ENCODE results near the gene ATP6V0A4. TPM values are rescaled to one million over a fixed set of nuclear protein-coding genes. Genes with fewer than 3 reads are reported as not detected.

Gene ATP6V0A4
- total and polyA plus RNA-seq, 2 donors (not counting 1 experiment from before 2014, with no cell fraction given), result not detected

- no peak for DNase-seq (ENCODE audit: low read depth in 2 of 2)
- Histone ChIP-seq H3K36me3 (ENCODE audit: control insufficient read depth, insufficient read depth, low read length) (no peaks in the 10 kb centered on the region), H3K4me1 (ENCODE audit: control insufficient read depth, extremely low read depth, insufficient read depth, low read length) (no peaks in the 10 kb centered on the region), H3K4me2 (ENCODE audit: extremely low read depth, insufficient read depth, low read length) (no peak overlapping the region), H3K27ac (ENCODE audit: insufficient read depth, low read length) (no peak overlapping the region), H3K4me3 (replicated peaks in 1 of 4; ENCODE audit: control extremely low read depth in 1 of 4, insufficient read depth in 1 of 4, low read depth in 3 of 4, low read length in 4 of 4) (no peak overlapping the region), H4K20me1 (ENCODE audit: control insufficient read depth, extremely low read depth, insufficient read depth, low read length) (no peaks in the 10 kb centered on the region), H3K9me3 (ENCODE audit: control insufficient read depth, insufficient read depth, low read depth, low read length) (no peaks in the 10 kb centered on the region), H3K27me3 (ENCODE audit: control insufficient read depth, insufficient read depth, low read length) (no peaks in the 10 kb centered on the region), H3K9ac (ENCODE audit: insufficient read depth, low read length) (no peak overlapping the region), H3K79me2 (ENCODE audit: control insufficient read depth, insufficient read depth, low read length) (no peaks in the 10 kb centered on the region), H2AFZ (ENCODE audit: low read length) (no peak overlapping the region)
- TF ChIP-seq CTCF (conservative IDR thresholded peaks at IDR 0.05 in 1 of 2, IDR thresholded peaks at IDR 0.05 in 1 of 2; ENCODE audit: low read depth in 1 of 2, low read length in 2 of 2) (no peak), EZH2 (IDR thresholded peaks at IDR 0.05; ENCODE audit: low read length, missing control alignments) (no peak)
Observed at GRCh38 chr7:138669364-138669763, 128.6 kb downstream of the ATP6V0A4 start.

GRCh38 chr7:138668946-138669345, 129.1 kb downstream of the ATP6V0A4 start:
- Histone ChIP-seq H3K4me3 (replicated peaks in 1 of 4; ENCODE audit: control extremely low read depth in 1 of 4, insufficient read depth in 1 of 4, low read depth in 3 of 4, low read length in 4 of 4) (no peak overlapping the region), H3K9me3 (ENCODE audit: control insufficient read depth, insufficient read depth, low read depth, low read length) (no peaks in the 10 kb centered on the region), H3K4me1 (ENCODE audit: control insufficient read depth, extremely low read depth, insufficient read depth, low read length) (no peaks in the 10 kb centered on the region), H3K4me2 (ENCODE audit: extremely low read depth, insufficient read depth, low read length) (no peak overlapping the region), H3K36me3 (ENCODE audit: control insufficient read depth, insufficient read depth, low read length) (no peaks in the 10 kb centered on the region), H3K27ac (ENCODE audit: insufficient read depth, low read length) (no peak overlapping the region), H2AFZ (ENCODE audit: low read length) (no peak overlapping the region), H4K20me1 (ENCODE audit: control insufficient read depth, extremely low read depth, insufficient read depth, low read length) (no peaks in the 10 kb centered on the region), H3K27me3 (ENCODE audit: control insufficient read depth, insufficient read depth, low read length) (no peaks in the 10 kb centered on the region), H3K9ac (ENCODE audit: insufficient read depth, low read length) (no peak overlapping the region), H3K79me2 (ENCODE audit: control insufficient read depth, insufficient read depth, low read length) (no peaks in the 10 kb centered on the region)
- no peak for DNase-seq (ENCODE audit: low read depth in 2 of 2)
- TF ChIP-seq CTCF (conservative IDR thresholded peaks at IDR 0.05 in 1 of 2, IDR thresholded peaks at IDR 0.05 in 1 of 2; ENCODE audit: low read depth in 1 of 2, low read length in 2 of 2) (no peak), EZH2 (IDR thresholded peaks at IDR 0.05; ENCODE audit: low read length, missing control alignments) (no peak)

GRCh38 chr7:138668229-138668596, 129.8 kb downstream of the ATP6V0A4 start:
- Histone ChIP-seq H3K79me2 (ENCODE audit: control insufficient read depth, insufficient read depth, low read length) (no peaks in the 10 kb centered on the region), H3K27ac (ENCODE audit: insufficient read depth, low read length) (no peak overlapping the region), H3K9ac (ENCODE audit: insufficient read depth, low read length) (no peak overlapping the region), H3K4me2 (ENCODE audit: extremely low read depth, insufficient read depth, low read length) (no peak overlapping the region), H4K20me1 (ENCODE audit: control insufficient read depth, extremely low read depth, insufficient read depth, low read length) (no peaks in the 10 kb centered on the region), H3K9me3 (ENCODE audit: control insufficient read depth, insufficient read depth, low read depth, low read length) (no peaks in the 10 kb centered on the region), H3K36me3 (ENCODE audit: control insufficient read depth, insufficient read depth, low read length) (no peaks in the 10 kb centered on the region), H2AFZ (ENCODE audit: low read length) (no peak overlapping the region), H3K4me3 (replicated peaks in 1 of 4; ENCODE audit: control extremely low read depth in 1 of 4, insufficient read depth in 1 of 4, low read depth in 3 of 4, low read length in 4 of 4) (no peak overlapping the region), H3K27me3 (ENCODE audit: control insufficient read depth, insufficient read depth, low read length) (no peaks in the 10 kb centered on the region), H3K4me1 (ENCODE audit: control insufficient read depth, extremely low read depth, insufficient read depth, low read length) (no peaks in the 10 kb centered on the region)
- no peak for TF ChIP-seq EZH2 (IDR thresholded peaks at IDR 0.05; ENCODE audit: low read length, missing control alignments)
- no peak for TF ChIP-seq CTCF (conservative IDR thresholded peaks at IDR 0.05 in 1 of 2, IDR thresholded peaks at IDR 0.05 in 1 of 2; ENCODE audit: low read depth in 1 of 2, low read length in 2 of 2)
- DNase-seq (ENCODE audit: low read depth in 2 of 2), result no peak

All from fibroblast of lung (primary cell).